H1 (cell line): Measurements from ENCODE around the gene SLX4IP. TPM values are rescaled to one million over a fixed set of nuclear protein-coding genes. Genes with fewer than 3 reads are reported as not detected.

Experiments
- CTCF ChIA-PET: fragments of 300-600 bp; sonication (Branson Sonifier 250); formaldehyde crosslinking; loops from one replicate; lab custom pipeline; 2021; ENCODE audit not compliant: partially characterized antibody; lab: Charles Lee
- POLR2A ChIA-PET: fragments of 300-600 bp; sonication (Branson Sonifier 250); formaldehyde crosslinking; loops from one replicate; lab custom pipeline; 2021; ENCODE audit warnings: inconsistent platforms; ENCODE audit not compliant: partially characterized antibody; lab: Charles Lee
- DNase-seq, 2 experiments: peaks; one replicate each; pipeline versions ENCODE4 v3.0.0 to v3.0.0-alpha.2; 2010 to 2022; ENCODE audit warnings: low spot score in 2 of 2, low read depth in 1 of 2, mixed read lengths in 1 of 2
- FAIRE-seq: peaks from 2 replicates; lab custom pipeline; 2011; peaks lifted over from hg19 to GRCh38; lab: Jason Lieb, UNC
- H2AFZ ChIP-seq: 2 replicates; pipeline ENCODE4 v1.8.1; 2012; ENCODE audit warnings: low read length, inconsistent platforms
- H2AK5ac ChIP-seq: 2 replicates; pipeline ENCODE4 v1.6.1; 2013; ENCODE audit warnings: low read depth, low read length
- H2BK120ac ChIP-seq: replicated peaks from 2 replicates; pipeline ENCODE3; 2013; ENCODE audit warnings: low read depth, low read length, inconsistent platforms
- H2BK12ac ChIP-seq: 2 replicates; pipeline ENCODE4 v1.6.1; 2013; ENCODE audit warnings: low read depth, low read length
- H2BK15ac ChIP-seq: 2 replicates; pipeline ENCODE4 v1.6.1; 2013; ENCODE audit warnings: low read length
- H2BK20ac ChIP-seq: 2 replicates; pipeline ENCODE4 v1.6.1; 2013; ENCODE audit warnings: low read length
- H2BK5ac ChIP-seq: 2 replicates; pipeline ENCODE4 v1.6.1; 2013; ENCODE audit warnings: low read depth, low read length
- H3K14ac ChIP-seq: 2 replicates; pipeline ENCODE4 v1.6.1; 2013; ENCODE audit warnings: inconsistent platforms; ENCODE audit not compliant: insufficient read length
- H3K18ac ChIP-seq: 2 replicates; pipeline ENCODE4 v1.6.1; 2013; ENCODE audit warnings: low read length; ENCODE audit errors: extremely low read depth
- H3K23ac ChIP-seq: 2 replicates; pipeline ENCODE4 v1.6.1; 2013; ENCODE audit warnings: inconsistent platforms; ENCODE audit not compliant: insufficient read length
- H3K23me2 ChIP-seq: 2 replicates; pipeline ENCODE4 v1.6.1; 2013; ENCODE audit warnings: low read depth, low read length
- H3K27ac ChIP-seq: 2 replicates; pipeline ENCODE4 v1.6.1; 2011; ENCODE audit warnings: low read depth, low read length, inconsistent platforms
- H3K27me3 ChIP-seq, 4 experiments: replicated peaks in 1 of 4; 1 replicate in 1 of 4; 2 replicates in 3 of 4; pipeline versions ENCODE4 v1.6.1 to v1.8.1; 2011 to 2013; ENCODE audit warnings: low read length in 3 of 4, mild to moderate bottlenecking in 3 of 4, inconsistent platforms in 2 of 4, mixed read lengths in 2 of 4, moderate library complexity in 1 of 4; ENCODE audit not compliant: control insufficient read depth in 3 of 4, insufficient read depth in 3 of 4; ENCODE audit errors: extremely low read depth in 1 of 4
- H3K36me3 ChIP-seq, 4 experiments: 2 replicates each; pipeline versions ENCODE4 v1.6.1 to v1.8.1; 2011 to 2013; ENCODE audit warnings: mild to moderate bottlenecking in 4 of 4, low read length in 3 of 4, moderate library complexity in 2 of 4, control low read depth in 1 of 4, inconsistent platforms in 1 of 4; ENCODE audit not compliant: insufficient read depth in 4 of 4, control insufficient read depth in 2 of 4
- H3K4ac ChIP-seq: replicated peaks from 2 replicates; pipeline ENCODE3; 2013; ENCODE audit warnings: low read length, low read depth, mixed read lengths, inconsistent platforms; ENCODE audit not compliant: insufficient read length
- H3K4me1 ChIP-seq, 4 experiments: replicated peaks in 1 of 4; 1 replicate in 1 of 4; 2 replicates in 3 of 4; pipeline versions ENCODE4 v1.6.1 to v1.8.1; 2011 to 2013; ENCODE audit warnings: low read length in 3 of 4, inconsistent platforms in 2 of 4, mixed read lengths in 1 of 4; ENCODE audit not compliant: insufficient read depth in 4 of 4, control insufficient read depth in 3 of 4
- H3K4me2 ChIP-seq, 2 experiments: 2 replicates each; pipeline versions ENCODE4 v1.6.1 to v1.8.1; 2011 to 2013; ENCODE audit warnings: low read depth in 2 of 2, low read length in 2 of 2, control low read depth in 1 of 2, inconsistent platforms in 1 of 2, mild to moderate bottlenecking in 1 of 2; ENCODE audit not compliant: insufficient read depth in 1 of 2
- H3K4me3 ChIP-seq, 4 experiments: fragments of 200-600, 300-600 bp in 1 of 4; sonication (generic), shearing (Covaris generic), sonication (Bioruptor Twin) in 1 of 4; 2 replicates each; pipeline versions ENCODE4 v1.5.1 to v1.8.1; 2011 to 2016; ENCODE audit warnings: low read length in 4 of 4, low read depth in 3 of 4, control low read depth in 2 of 4, inconsistent platforms in 2 of 4, mild to moderate bottlenecking in 2 of 4, mixed read lengths in 1 of 4, moderate library complexity in 1 of 4; ENCODE audit not compliant: insufficient read depth in 2 of 4; ENCODE audit errors: extremely low read depth in 1 of 4
- H3K56ac ChIP-seq: replicated peaks from 2 replicates; pipeline ENCODE3; 2013; ENCODE audit warnings: low read depth, mild to moderate bottlenecking, mixed read lengths, low read length, inconsistent platforms; ENCODE audit not compliant: insufficient read length
- H3K79me1 ChIP-seq: 2 replicates; pipeline ENCODE4 v1.6.1; 2013; ENCODE audit warnings: low read depth, low read length, control low read depth
- H3K79me2 ChIP-seq, 2 experiments: 2 replicates each; pipeline versions ENCODE4 v1.6.1 to v1.8.1; 2012 to 2013; ENCODE audit warnings: low read length in 2 of 2, mild to moderate bottlenecking in 2 of 2, inconsistent platforms in 1 of 2; ENCODE audit not compliant: insufficient read depth in 2 of 2, control insufficient read depth in 1 of 2
- H3K9ac ChIP-seq, 4 experiments: replicated peaks in 1 of 4; 1 replicate in 1 of 4; 2 replicates in 3 of 4; pipeline versions ENCODE4 v1.6.1 to v1.8.1; 2011 to 2013; ENCODE audit warnings: low read depth in 3 of 4, low read length in 3 of 4, control low read depth in 2 of 4, mild to moderate bottlenecking in 2 of 4, moderate library complexity in 2 of 4, inconsistent platforms in 1 of 4; ENCODE audit errors: extremely low read depth in 1 of 4
- H3K9me3 ChIP-seq, 2 experiments: 2 replicates each; pipeline versions ENCODE4 v1.6.1 to v1.8.1; 2012 to 2013; ENCODE audit warnings: mild to moderate bottlenecking in 2 of 2, moderate library complexity in 2 of 2, control low read depth in 1 of 2, inconsistent platforms in 1 of 2, low read depth in 1 of 2, low read length in 1 of 2, mixed read lengths in 1 of 2; ENCODE audit not compliant: insufficient read depth in 2 of 2
- H4K20me1 ChIP-seq, 2 experiments: replicated peaks in 1 of 2; 2 replicates each; pipeline versions ENCODE3 to v1.8.1; 2011 to 2013; ENCODE audit warnings: inconsistent platforms in 2 of 2, low read length in 2 of 2, mild to moderate bottlenecking in 1 of 2; ENCODE audit not compliant: insufficient read depth in 2 of 2, control insufficient read depth in 1 of 2
- H4K5ac ChIP-seq: 2 replicates; pipeline ENCODE4 v1.6.1; 2013; ENCODE audit warnings: low read length, low read depth, mixed read lengths, inconsistent platforms; ENCODE audit not compliant: insufficient read length
- H4K8ac ChIP-seq: 2 replicates; pipeline ENCODE4 v1.8.0; 2013; ENCODE audit warnings: mild to moderate bottlenecking, moderate library complexity, low read length, inconsistent platforms; ENCODE audit not compliant: insufficient read depth; ENCODE audit errors: extremely low read depth
- H4K91ac ChIP-seq: replicated peaks from 2 replicates; pipeline ENCODE3; 2013; ENCODE audit warnings: low read length, mixed read lengths, inconsistent platforms; ENCODE audit not compliant: insufficient read length
- CBX5 ChIP-seq: fragments of 300-800, 300-1000 bp; sonication (generic); IDR thresholded peaks from 2 replicates; pipeline ENCODE4 v1.7.1; 2016; ENCODE audit warnings: antibody characterized with exemption, low read length, low read depth
- CHD1 ChIP-seq: IDR thresholded peaks from 2 replicates; pipeline ENCODE4 v1.6.1; 2012; ENCODE audit warnings: low read depth, low read length, improper control_type of control experiment
- CTBP2 ChIP-seq: IDR thresholded peaks from 2 replicates; pipeline ENCODE4 v1.7.0; 2011; ENCODE audit warnings: borderline replicate concordance, mild to moderate bottlenecking, moderate library complexity, mixed read lengths, low read length; ENCODE audit not compliant: insufficient read depth, insufficient read length
- EGR1 ChIP-seq: IDR thresholded peaks from 2 replicates; pipeline ENCODE4 v1.6.1; 2011; ENCODE audit warnings: low read depth, low read length, borderline replicate concordance
- FOSL1 ChIP-seq: IDR thresholded peaks from 2 replicates; pipeline ENCODE4 v1.6.1; 2011; ENCODE audit warnings: mild to moderate bottlenecking, low read depth, low read length, moderate library complexity; ENCODE audit not compliant: insufficient read depth
- JUND ChIP-seq: IDR thresholded peaks from 2 replicates; pipeline ENCODE4 v1.6.1; 2011; ENCODE audit warnings: mild to moderate bottlenecking, improper control_type of control experiment, low read length
- KDM1A ChIP-seq: fragments of 200-600, 300-600 bp; sonication (generic); IDR thresholded peaks from 2 replicates; pipeline ENCODE4 v1.7.1; 2016; ENCODE audit warnings: mild to moderate bottlenecking, low read length, borderline replicate concordance
- POLR2A ChIP-seq, 2 experiments: IDR thresholded peaks; 1 replicate in 1 of 2; 2 replicates in 1 of 2; pipeline ENCODE4 v1.6.1; 2011; ENCODE audit warnings: low read depth in 2 of 2, low read length in 2 of 2, mild to moderate bottlenecking in 2 of 2; ENCODE audit errors: control extremely low read depth in 1 of 2
- RBBP5 ChIP-seq: IDR thresholded peaks from 2 replicates; pipeline ENCODE4 v1.7.1; 2012; ENCODE audit warnings: low read depth, mild to moderate bottlenecking, inconsistent platforms, low read length, moderate library complexity, borderline replicate concordance
- WGBS, 2 experiments: shearing (Covaris generic) in 1 of 2; methylation state at CpG; one replicate each; pipeline versions ENCODE4 v1.1.6 to v1.1.7; 2013 to 2015; ENCODE audit warnings: low lambda C conversion rate in 2 of 2, mixed read lengths in 2 of 2, inconsistent platforms in 1 of 2, low coverage in 1 of 2, missing lambda C conversion rate in 1 of 2; ENCODE audit not compliant: insufficient replicate concordance in 2 of 2, insufficient coverage in 1 of 2, insufficient read length in 1 of 2; ENCODE audit errors: extremely low coverage in 1 of 2, missing lambda C conversion rate in 1 of 2; 5-methylcytosine and 5-hydroxymethylcytosine counted together
- polyA plus RNA-seq, 7 experiments: library from polyadenylated mRNA; depleted of rRNA in 3 of 7; stranded (reverse) in 5 of 7; unstranded in 2 of 7; fragments of >200 nt in 5 of 7; fragments of 200-250 nt in 2 of 7; gene quantifications; 1 replicate in 5 of 7; 2 replicates in 1 of 7; 4 replicates in 1 of 7; pipeline versions ENCODE4 v1.2.1 to v1.2.3, GENCODE V29; 2011 to 2013; ENCODE audit warnings: missing spikeins in 2 of 7, mixed read lengths in 2 of 7
- total RNA-seq: library from RNA; stranded (reverse); fragmentation: NEBNext Ultra II Directional; extraction: Animal tissue kit (Norgen Biotek cat#: 25700); gene quantifications from 2 replicates; pipeline ENCODE4 v1.2.1, GENCODE V29; 2021
- TF ChIP-seq, protein P1 (sequence below): IDR thresholded peaks from 2 replicates; pipeline ENCODE4 v1.6.1; 2012; ENCODE audit warnings: inconsistent platforms

The SLX4IP gene
- total and polyA plus RNA-seq, 2 of the 8 experiments (the other 6 are each of a cell fraction or from before 2014, with no cell fraction given) = 2.4 to 8.7 TPM

DNA sequence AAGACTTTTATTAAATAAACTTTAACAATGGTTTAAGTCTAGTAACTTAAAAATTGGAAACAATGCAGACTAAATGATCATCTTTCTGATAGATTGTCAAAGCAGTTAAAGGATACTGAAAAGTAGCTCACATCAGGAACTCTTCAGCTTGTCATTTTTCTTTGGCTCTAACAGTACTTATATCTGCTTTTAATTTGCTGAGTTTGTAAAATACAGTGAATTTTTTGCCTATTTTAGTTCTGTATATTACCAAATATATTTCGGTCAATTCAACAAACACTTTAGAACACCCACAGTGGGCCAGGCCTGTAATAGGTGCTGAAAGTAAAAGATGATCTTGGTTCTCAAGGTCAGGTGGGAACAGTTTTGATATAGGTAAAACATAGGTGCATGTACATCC, 23.4 kb upstream of the SLX4IP start:
- DNase-seq (no peak), FAIRE-seq (no peak)
- no peaks in the 10 kb centered on the region for H3K27me3 ChIP-seq
- no peak overlapping the region for H2AFZ ChIP-seq
- H3K4me1 ChIP-seq = no peaks in the 10 kb centered on the region; a peak in 1 of 7 replicates
- H3K79me2 ChIP-seq = peaks cover 0 to 10% of the 10 kb centered on the region in 2 experiments; a peak in 1 of 4 replicates
- H3K18ac ChIP-seq = no peak overlapping the region
- CTCF ChIA-PET = interaction anchor here (1.2 to 3.5 kb wide), 3 partner anchors 9 to 44 kb away, joined by 4 to 21 read pairs (median 4); no protein-coding TSS in a partner anchor
- H3K23ac ChIP-seq = no peak overlapping the region
- H2BK12ac ChIP-seq = no peak overlapping the region
- H2BK15ac ChIP-seq = no peak overlapping the region
- no peak overlapping the region for H3K27ac ChIP-seq
- H2AK5ac ChIP-seq = no peak overlapping the region
- no peaks in the 10 kb centered on the region for H3K23me2 ChIP-seq
- peaks cover 3% of the 10 kb centered on the region in 2 experiments for H4K20me1 ChIP-seq
- no peak overlapping the region for H3K9ac ChIP-seq
- H3K14ac ChIP-seq = no peak overlapping the region
- H2BK120ac ChIP-seq = no peak overlapping the region
- TF ChIP-seq CTBP2 = no peak
- TF ChIP-seq POLR2A (IDR thresholded peaks at IDR 0.05; ENCODE audit: control extremely low read depth in 1 of 2, low read depth in 2 of 2, low read length in 2 of 2) = no peak
- TF ChIP-seq, protein P1, sequence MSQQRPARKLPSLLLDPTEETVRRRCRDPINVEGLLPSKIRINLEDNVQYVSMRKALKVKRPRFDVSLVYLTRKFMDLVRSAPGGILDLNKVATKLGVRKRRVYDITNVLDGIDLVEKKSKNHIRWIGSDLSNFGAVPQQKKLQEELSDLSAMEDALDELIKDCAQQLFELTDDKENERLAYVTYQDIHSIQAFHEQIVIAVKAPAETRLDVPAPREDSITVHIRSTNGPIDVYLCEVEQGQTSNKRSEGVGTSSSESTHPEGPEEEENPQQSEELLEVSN = no peak
- TF ChIP-seq FOSL1 = no peak
- TF ChIP-seq JUND = no peak
- TF ChIP-seq CHD1 = no peak
- TF ChIP-seq CBX5 = no peak
- no peak for TF ChIP-seq EGR1
- TF ChIP-seq KDM1A = no peak
- TF ChIP-seq RBBP5 = no peak
- H3K4me2 ChIP-seq = no peak overlapping the region
- H3K9me3 ChIP-seq = no peaks in the 10 kb centered on the region
- POLR2A ChIA-PET = no interaction called here
- H2BK5ac ChIP-seq = no peak overlapping the region
- H2BK20ac ChIP-seq = no peak overlapping the region
- peaks cover 0 to 16% (median 7%) of the 10 kb centered on the region in 4 experiments; a peak in 6 of 8 replicates for H3K36me3 ChIP-seq
- H3K4me3 ChIP-seq = no peak overlapping the region
- no peak overlapping the region for H4K5ac ChIP-seq
- H4K91ac ChIP-seq = no peak overlapping the region
- WGBS, 2 experiments = 89% methylated on average over 1 of the region's 1 CpG; no CpG with 5 or more reads in 1 of the 2 experiments
- no peak overlapping the region for H3K56ac ChIP-seq
- no peaks in the 10 kb centered on the region for H3K79me1 ChIP-seq
- H3K4ac ChIP-seq = no peak overlapping the region
- no peak overlapping the region for H4K8ac ChIP-seq
